Activated gamma-delta T cell treated with Interleukin-2 at 50 U/mL for 16 hours (primary cell): Measurements from ENCODE around the gene OR10G8.
"Not testable (repeated sequence)": the region's sequence is repeated elsewhere in the genome, so short reads cannot be mapped to it uniquely, and the experiment has no call there.

ENCODE experiments used
- DNase-seq: peaks from one replicate; pipeline ENCODE4 v3.0.0-alpha.2; 2020

The OR10G8 gene, protein sequence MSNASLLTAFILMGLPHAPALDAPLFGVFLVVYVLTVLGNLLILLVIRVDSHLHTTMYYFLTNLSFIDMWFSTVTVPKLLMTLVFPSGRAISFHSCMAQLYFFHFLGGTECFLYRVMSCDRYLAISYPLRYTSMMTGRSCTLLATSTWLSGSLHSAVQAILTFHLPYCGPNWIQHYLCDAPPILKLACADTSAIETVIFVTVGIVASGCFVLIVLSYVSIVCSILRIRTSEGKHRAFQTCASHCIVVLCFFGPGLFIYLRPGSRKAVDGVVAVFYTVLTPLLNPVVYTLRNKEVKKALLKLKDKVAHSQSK

DNA sequence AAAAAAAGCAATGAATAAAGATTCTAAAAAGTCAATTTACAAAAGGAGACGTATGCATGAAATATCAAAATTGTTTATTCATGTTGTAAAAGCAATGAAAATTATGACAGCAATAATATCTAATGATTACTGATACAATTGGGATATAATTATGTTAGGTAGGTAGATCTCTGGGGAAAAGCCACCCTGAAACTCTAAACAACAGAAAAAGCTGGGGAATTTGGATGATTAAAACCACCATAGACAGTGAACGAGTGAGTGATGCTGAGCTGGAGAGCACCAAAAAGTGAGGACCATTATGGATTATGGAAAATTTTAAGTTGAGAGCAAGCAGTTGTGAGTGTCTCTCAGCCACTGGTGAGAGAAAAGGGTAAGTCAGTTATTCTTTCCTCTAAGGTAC is at the start of gene OR10G8:
OR10G8 (plus strand) TSS at position 301 of the 400 bp plus-strand sequence. CDS start 2,825 bp downstream, outside the sequence.
- no peak for DNase-seq

DNA sequence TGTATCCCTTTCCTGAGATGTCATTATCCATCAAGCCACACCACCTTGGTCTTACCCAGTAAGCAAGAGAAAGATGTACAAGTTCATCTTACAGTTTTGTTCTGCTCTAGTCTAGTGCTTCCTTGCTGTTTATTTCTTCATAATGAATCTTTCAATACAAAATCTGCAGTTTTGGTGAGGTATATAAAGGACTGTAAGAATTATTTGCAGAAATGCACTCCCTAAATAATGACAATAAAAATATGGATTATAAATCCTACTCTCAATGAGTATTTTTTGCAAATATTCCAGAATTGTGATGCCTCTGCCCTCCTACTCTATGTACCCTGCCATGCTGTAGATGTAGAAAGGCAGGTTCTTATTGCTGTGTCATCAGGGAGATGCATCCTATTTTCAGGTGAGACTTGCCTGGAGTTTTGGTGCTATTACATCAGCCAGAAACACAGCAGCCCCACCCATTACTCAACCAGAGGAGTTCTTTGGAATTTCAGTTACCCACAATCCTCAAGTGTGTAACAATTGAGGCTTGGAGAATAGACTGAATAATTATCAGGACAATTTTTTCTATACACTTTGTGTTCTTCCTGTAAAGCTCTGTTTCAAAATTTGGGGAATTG is 48.8 kb upstream of the OR10G8 start, which contains the start of gene OR10S1:
OR10S1 (minus strand) TSS at position 51 of the 617 bp plus-strand sequence. CDS start 117 bp downstream, outside the sequence.
- DNase-seq, result no peak

DNA sequence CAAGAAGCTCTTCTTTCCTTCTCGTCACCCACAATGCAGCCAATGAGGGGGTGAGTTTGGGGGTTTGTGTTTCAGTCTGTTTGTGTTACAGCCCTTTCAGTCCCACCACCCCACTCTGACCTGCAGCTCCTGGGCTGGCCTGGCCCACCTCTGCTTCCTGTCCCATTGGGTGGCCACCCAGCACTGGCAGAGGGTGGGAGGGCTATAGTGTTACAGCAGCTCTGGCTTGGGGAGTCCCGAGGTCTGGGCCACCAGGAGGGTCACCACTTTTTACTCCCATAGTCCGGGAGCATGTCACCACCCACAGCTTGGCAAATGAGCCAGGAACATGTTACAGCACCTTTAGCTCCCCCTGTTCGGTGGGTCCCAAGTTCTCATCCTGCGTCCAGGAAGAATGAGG is 47.3 kb upstream of the OR10G8 start:
- DNase-seq, result no peak

DNA sequence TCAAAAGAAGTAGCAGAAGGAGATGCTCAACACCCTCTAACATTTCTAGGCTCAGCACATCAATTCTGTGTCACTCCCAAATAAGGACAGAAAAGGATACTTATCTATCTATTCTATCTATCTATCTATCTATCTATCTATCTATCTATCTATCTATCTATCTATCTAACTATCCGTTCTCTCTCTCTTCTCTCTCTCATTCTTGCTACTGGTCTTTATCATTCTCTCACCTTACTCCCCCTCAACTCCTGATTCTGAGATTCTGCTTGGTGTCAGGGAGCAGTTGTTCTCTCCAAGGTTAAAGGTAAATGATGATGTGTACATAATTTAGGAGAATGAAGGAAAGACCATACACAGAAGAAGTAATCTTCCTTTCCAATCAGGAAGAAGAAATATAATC is 31.5 kb upstream of the OR10G8 start, which contains the start of gene OR10G6:
OR10G6 (minus strand) TSS at position 43 of the 400 bp plus-strand sequence; CDS start at position 43, 0 bp downstream.
- DNase-seq, result no peak

DNA sequence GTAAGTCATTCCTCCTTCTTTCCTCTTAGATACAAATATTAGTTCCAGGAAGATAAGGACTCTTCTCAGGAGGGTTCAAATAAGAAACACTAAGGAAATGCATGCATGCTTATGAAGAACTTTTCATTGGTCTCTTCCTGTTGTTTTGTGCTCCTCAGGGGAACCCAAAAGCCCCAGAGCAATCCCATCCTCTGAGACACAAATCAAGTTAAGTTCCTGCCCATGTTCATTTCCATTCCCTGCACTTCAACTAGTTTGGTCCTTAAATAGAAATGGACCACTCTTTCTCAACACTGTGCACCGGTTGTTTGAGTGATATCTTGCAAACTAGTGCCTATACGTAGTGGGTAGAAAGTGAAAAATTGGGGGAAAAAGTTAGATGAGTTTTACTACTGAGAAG is 13.9 kb upstream of the OR10G8 start, which contains the start of gene OR10G4:
OR10G4 (plus strand) TSS at position 301 of the 400 bp plus-strand sequence. CDS start 2,578 bp downstream, outside the sequence.
- no peak for DNase-seq

DNA sequence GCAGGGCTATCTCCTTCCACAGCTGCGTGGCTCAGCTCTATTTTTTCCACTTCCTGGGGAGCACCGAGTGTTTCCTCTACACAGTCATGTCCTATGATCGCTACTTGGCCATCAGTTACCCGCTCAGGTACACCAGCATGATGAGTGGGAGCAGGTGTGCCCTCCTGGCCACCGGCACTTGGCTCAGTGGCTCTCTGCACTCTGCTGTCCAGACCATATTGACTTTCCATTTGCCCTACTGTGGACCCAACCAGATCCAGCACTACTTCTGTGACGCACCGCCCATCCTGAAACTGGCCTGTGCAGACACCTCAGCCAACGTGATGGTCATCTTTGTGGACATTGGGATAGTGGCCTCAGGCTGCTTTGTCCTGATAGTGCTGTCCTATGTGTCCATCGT is 10.8 kb upstream of the OR10G8 start:
- not testable (repeated sequence) for DNase-seq

DNA sequence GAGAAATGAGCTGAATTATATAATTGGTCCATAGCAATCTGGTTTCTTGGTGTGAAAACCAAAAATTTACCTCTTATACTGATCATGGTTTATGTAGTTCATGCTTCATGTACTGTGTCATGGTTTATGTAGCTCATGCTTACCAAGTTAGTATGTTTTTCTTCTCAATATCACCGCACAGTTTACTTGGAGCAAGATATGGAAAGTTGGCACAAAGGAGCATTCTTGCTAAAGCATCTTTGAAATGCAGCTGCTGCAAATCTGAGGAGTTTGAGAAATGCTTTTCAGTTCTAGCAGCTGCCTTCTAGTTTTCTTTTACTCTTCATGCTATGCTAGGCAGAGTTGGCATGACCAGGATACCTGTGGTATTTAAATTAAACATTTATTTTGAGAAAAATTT is 10.1 kb downstream of the OR10G8 start:
- DNase-seq, result no peak

DNA sequence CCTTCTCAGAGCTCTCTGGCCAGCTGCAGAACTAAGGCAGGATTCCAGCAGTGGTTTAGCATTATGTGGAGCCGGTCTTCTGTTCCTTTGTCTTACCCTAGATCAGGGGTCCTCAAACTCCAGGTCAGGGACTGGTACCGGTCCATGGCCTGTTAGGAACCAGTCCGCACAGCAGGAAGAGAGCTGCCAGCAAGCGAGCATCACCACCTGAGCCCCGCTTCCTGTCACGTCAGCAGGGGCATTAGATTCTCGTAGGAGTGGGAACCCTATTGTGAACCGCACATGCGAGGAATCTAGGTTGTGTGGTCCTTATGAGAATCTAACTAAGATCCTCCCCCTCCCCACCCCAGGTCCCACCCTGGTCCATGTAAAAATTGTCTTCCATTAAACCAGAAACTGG is 13.0 kb downstream of the OR10G8 start:
- no peak for DNase-seq

DNA sequence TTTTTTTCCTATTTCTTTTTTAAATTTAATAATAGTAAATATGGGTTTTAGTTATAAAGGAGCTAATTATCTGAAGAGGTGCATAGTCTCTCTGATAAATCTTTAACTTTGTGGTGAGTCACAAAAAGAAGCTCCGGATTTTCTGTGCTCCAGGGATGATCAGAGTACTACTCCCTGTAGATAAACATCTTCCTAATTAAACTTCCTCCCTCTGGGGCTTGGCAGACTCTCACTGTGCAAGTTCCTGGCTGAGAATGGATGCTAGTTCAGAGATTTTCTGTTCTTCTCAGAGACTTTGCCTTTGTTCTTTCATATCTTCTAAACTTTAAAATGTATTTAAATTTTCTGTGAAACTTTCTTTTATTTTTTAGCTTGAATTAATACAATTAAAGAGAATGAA is 14.7 kb downstream of the OR10G8 start, which contains the start of gene OR10G7:
OR10G7 (minus strand) TSS at position 72 of the 400 bp plus-strand sequence. CDS start 2,324 bp downstream, outside the sequence.
- no peak for DNase-seq

DNA sequence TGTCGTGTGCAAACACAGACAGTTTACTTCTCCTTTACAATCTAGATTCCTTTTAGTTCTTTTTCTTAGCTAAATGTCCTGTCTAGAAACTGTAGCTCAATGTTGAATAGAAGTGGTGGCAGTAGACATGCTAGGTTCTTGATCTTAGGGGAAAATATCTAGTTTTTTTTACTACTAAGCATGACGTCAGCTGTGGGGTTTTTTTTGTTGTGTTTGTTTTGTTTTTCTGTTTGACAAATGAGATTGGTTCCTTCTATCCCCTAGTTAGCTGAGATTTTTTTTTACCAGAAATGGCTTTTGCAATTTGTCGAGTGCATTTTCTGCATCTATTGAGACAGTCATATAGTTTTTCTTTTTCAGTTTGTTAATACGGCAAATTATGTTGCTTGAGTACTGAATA is 16.8 kb downstream of the OR10G8 start:
- no peak for DNase-seq

DNA sequence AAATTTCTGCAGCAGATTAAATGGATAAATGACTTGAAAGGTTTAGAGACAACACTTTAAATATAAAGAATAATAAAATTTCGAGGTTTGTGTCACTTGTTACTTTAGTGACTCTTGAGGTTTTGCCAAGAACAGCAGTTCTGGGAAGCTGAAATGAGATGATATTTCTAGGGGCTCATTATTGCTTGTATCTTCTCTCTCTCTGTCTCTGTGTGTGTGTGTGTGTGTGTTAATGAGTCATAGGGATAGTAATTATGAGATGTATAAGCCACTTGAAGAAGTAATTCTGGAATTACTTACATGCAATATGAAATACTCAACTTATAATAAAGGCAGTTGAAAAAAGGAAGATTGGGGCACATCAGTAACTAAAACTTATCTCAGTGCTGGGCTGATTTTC is 24.1 kb downstream of the OR10G8 start:
- DNase-seq, result no peak

DNA sequence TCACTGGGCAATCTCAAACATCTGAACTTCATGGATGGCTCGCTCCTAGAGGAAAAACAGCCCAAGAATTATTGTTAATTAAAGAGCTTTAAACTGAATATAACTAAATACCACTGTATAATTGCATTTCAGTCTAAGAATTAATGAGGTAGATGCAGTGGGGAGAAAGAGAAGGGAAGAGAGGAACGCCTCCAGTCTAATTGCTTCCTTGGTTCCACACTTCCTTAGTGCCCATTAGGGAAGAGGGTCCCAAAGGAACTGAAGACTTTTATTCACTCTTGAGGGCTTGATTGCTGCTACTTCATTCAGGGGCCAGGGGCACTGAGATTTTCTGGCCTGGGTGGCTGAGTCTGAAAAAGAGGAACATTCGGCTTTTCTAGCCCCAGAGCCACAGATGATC is 26.4 kb downstream of the OR10G8 start:
- DNase-seq, result no peak

DNA sequence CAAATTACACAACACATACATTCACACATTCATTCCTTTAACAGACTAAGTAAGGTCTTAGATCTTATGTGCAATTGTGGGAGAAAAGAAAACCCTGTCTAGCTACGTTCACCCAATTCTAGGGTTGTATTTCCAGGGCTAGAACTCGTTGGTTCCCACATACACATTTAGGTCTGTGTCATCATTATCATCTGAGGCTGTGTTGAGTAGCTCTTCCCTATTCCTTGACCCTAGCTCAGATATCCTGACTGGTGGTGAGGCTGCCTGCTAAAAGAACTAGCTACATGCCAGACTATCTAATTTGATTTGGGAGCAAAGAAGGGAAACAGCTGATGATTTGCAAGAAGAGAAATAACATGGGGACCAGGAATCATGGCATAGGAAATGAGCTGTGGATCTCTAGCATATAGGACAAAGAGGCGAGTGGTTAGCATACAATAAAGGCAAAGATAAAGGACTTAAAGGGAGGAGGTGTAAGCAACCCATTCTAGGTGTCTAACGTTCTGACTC is 42.1 kb downstream of the OR10G8 start:
- no peak for DNase-seq

DNA sequence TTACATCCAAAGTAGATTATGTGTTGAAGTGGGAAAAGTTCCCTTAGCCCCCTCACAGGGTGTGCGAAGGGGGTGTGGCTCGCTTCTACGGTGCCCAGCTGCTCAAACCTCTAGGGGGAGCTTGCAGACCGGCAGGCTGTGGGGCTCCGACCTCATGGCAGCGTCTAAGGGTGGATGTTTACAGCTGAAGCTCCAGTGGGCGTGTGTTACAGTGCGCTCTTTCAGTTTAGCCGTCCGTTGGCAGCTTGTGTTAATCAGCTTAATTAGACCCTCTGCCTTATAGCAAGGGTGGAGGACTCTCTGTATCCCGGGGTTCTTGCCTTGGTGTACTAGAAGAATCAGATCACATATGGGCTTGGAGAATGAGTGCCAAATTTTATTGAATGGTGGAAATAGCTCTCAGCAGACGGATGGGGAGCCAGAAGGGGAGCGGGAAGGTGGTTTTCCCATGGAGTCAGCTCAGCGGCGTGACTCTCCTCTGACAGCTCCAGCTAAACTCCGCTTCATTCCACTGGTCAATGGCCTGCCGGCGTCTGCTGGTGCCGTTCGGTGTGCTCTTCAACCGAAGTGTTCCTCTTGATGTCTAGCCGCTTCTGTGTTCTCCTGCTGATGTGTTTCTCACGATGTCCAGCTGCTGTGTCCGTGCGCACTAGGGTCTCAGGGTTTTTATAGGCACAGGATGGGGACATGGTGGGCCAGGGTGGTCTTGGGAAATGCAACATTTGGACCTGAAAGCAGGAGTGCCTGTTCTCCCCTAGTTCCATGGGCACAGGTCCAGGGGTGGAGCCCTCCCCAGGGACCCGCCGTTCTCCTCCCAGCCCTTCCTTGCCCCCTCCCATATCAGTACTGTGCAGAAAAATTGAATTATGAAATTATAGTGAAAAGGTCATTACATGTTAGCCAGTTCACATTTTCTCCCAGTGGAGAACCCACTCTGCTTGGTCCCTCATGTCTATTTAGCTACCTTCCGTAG is 43.1 kb downstream of the OR10G8 start:
- peak; percentile 16 for DNase-seq

DNA sequence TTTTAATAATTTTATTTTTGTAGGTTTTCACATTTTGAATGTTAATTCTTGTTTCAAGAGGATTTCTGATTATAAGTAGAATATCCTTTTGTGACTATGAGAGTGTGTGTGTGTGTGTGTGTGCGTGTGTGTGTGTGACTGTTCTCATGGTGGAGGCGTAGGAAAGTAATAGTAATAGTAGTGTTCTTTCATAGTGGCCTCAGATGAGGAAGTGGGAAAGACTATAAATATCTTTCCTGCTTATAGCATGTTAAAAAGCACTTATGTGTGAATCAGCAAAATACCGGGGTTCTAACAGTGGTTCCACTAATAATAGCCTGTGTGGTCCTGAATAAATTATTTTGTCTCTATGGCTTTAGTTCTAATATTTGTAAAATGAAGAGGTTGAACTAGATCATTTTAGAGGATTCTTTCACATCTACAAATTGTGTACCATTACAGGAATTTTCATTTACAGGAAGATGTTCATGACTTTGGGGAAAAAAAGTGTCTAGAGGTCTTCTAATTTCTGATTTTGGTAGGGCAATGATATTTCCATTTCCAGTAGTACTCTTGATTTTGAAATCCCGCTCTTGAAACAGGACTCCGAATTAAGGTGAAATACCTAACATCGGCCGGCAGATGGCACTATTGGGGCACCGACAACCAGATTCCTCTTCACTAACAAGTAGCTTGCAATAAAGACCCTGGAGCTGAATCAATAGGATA is 44.5 kb downstream of the OR10G8 start:
- peak; percentile 59 for DNase-seq

DNA sequence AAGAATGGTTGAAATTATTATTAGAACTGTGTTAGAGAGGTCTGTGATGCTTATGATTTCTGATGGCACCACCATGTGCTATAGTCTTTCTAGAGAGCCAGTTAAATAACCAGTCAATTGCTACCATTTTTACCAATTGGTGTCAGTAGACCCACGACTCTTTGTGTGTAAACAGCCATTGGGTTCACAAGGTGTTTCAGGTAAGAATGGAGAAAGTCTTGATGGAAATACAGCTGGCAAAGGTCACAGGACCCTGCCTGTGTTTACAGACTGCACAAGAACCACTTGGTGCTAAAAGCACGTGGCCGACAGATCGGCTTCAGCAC is 45.0 kb downstream of the OR10G8 start:
- no peak for DNase-seq

DNA sequence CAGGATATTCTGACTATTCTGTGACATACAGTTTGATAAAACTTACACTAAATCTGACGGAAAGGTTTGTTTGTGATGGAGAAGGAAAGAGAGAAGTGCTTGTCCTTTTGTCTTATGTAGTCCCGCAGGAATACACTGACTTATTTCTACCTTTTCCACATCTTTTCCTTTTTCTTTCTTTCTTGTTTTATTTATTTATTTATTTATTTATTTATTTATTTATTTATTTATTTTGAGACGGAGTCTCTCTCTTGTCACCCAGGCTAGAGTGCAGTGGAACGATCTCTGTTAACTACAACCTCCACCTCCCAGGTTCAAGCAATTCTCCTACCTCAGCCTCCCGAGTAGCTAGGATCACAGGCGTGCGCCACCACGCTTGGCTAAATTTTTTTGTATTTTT is 45.5 kb downstream of the OR10G8 start:
- no peak for DNase-seq

DNA sequence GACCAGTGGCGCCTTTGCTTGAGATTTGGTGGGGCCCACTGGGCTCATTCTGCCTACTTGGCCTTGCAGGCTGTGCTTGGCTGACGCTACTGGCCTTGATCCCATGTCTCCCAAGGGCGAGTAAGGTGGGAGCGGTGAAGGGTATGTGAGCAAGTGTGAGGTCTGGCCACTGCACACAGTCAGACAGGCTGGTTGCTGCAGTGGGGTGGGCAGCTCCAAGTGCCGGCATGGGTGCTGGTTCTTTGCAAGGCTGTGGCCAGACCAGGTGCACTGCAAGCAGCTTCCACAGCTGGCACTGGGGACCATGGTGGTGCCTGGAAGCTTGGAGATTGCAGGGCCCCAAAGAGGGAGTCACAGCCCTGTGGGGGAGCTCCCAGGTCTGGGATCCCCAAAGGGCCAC is 48.0 kb downstream of the OR10G8 start:
- no peak for DNase-seq

DNA sequence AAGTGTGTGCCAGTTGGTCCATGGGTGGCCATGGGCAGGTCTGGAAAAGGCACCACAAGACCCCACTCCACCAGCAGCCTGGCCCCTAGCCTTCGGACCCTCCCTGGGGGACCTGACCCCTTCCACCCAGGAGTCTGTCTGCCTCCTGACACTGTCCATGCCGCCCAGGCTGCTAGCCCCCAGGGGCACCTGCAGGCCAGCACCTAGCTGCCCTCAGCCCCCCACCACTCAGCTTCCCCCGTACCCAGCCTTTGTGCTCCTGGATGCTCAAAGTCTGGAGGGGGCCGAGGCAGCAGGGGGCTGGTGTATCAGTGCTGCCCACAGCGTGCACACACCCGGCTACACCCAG is 48.9 kb downstream of the OR10G8 start:
- no peak for DNase-seq

DNA sequence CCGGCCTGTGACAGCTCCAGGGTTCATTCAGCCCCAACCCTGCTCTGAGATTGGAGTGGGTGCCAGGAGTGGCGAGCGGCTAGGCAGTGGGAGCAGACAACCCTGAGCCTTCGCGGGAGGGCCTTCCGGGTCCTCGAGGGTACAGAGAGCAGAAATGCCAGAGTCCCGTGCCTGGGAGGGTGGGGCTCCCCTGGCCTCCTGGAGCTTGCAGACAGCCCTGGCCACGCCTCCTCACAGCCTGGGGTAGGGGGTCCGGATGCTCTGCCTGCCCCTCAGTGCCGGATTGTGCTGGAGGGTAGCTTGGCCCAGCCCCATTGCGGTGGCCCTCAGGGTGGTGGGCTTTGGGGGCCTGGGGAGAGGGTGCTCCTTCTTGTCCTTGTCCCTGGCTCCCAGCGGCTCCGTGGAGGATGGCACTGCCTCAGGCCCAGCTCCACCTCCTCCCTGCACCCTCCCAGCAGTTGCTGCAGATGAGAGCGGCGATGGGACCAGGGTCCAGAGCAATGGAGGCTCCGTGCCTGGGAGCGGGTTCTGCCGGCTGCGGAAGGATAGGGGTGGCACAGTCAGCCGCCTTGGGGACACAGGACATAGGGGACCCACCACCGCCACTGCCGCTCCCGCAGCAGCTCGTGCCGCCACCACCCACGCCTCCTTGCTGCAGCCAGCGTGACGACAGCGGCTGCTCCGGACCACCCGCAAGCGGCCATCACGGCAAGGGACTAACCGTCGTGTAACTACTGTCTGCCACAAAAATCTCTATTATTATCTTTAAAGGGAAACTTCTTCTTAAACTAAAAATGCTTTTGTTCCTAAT is 49.4 kb downstream of the OR10G8 start:
- no peak for DNase-seq

DNA sequence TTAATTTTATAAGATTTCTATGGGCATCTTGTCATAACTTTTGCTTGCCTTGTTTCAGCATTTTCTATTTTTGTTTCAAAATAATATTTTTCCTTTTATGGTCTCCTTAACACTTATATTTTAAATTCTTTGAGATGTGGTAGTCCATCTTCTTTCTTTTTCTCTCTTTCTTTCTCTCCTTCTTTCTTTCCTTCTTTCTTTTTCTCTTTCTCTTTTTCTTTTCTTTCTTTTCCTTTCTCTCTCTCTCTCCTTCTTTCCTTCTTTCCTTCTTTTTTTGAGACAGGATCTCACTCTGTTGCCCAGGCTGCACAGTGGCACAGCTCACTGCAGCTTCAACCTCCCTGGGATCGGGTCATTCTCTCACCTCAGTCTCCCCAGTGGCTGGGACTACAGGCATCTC is 50.7 kb downstream of the OR10G8 start:
- DNase-seq, result no peak
